HepG2 (cell line): Measurements from ENCODE around the gene CASZ1. TPM values are rescaled to one million over a fixed set of nuclear protein-coding genes. Genes with fewer than 3 reads are reported as not detected.

Experiments
- ESRRA ChIP-seq: sonication (generic); formaldehyde crosslinking; IDR thresholded peaks from 2 replicates; pipeline ENCODE4 v1.5.1; 2020; ENCODE audit warnings: mild to moderate bottlenecking, low read depth, missing genetic modification reagents
- GFI1 ChIP-seq: sonication (generic); formaldehyde crosslinking; IDR thresholded peaks from 2 replicates; pipeline ENCODE4 v1.5.0; 2020; ENCODE audit warnings: missing genetic modification reagents, mild to moderate bottlenecking, borderline replicate concordance
- NFIB ChIP-seq: sonication (generic); formaldehyde crosslinking; IDR thresholded peaks from 2 replicates; pipeline ENCODE4 v1.9.0; 2021; ENCODE audit warnings: missing genetic modification reagents, mild to moderate bottlenecking, borderline replicate concordance
- NR2C2 ChIP-seq: sonication (generic); formaldehyde crosslinking; IDR thresholded peaks from 2 replicates; pipeline ENCODE4 v1.4.0; 2020; ENCODE audit warnings: missing genetic modification reagents, mild to moderate bottlenecking, moderate library complexity, borderline replicate concordance
- RBFOX2 ChIP-seq: fragments of 200-400 bp; formaldehyde crosslinking; IDR thresholded peaks from 2 replicates; pipeline ENCODE4 v1.6.1; 2017; ENCODE audit warnings: low read depth, mild to moderate bottlenecking, low read length
- SKI ChIP-seq: fragments of 450-650 bp; IDR thresholded peaks from one replicate; pipeline ENCODE4 v1.6.1; 2018; ENCODE audit warnings: mild to moderate bottlenecking; ENCODE audit not compliant: partially characterized antibody
- SOX6 ChIP-seq, 2 experiments: fragments of 450-650 bp in 1 of 2; sonication (generic) in 1 of 2; formaldehyde crosslinking in 1 of 2; IDR thresholded peaks; 2 replicates each; pipeline versions ENCODE4 v1.4.0 to v1.6.1; 2017 to 2020; ENCODE audit warnings: antibody characterized with exemption in 1 of 2, mild to moderate bottlenecking in 1 of 2, missing genetic modification reagents in 1 of 2
- ZNF124 ChIP-seq: sonication (generic); formaldehyde crosslinking; IDR thresholded peaks from 2 replicates; pipeline ENCODE4 v1.4.0; 2020; ENCODE audit warnings: missing genetic modification reagents
- ZNF20 ChIP-seq: sonication (generic); formaldehyde crosslinking; IDR thresholded peaks from 2 replicates; pipeline ENCODE4 v1.4.0; 2020; ENCODE audit warnings: mild to moderate bottlenecking, moderate library complexity, missing genetic modification reagents
- ZNF557 ChIP-seq: sonication (generic); formaldehyde crosslinking; IDR thresholded peaks from 2 replicates; pipeline ENCODE4 v1.4.0; 2020; ENCODE audit warnings: missing genetic modification reagents
- polyA plus RNA-seq, 8 experiments: library from polyadenylated mRNA; depleted of rRNA in 3 of 8; stranded (reverse) in 7 of 8; unstranded in 1 of 8; fragments of >200 nt; fragmentation: Illumina TruSeq in 4 of 8; extraction: Trizol in 4 of 8; gene quantifications; 2 replicates each; pipeline versions ENCODE4 v1.2.1 to v1.2.3, GENCODE V29; 2011 to 2016; ENCODE audit warnings: low read depth in 4 of 8, missing spikeins in 1 of 8, mixed read lengths in 1 of 8; ENCODE audit not compliant: insufficient read depth in 1 of 8
- total RNA-seq, 5 experiments: library from RNA; depleted of rRNA; stranded (reverse); fragments of >200 nt; fragmentation: Illumina TruSeq; extraction: Trizol; gene quantifications; 2 replicates each; pipeline ENCODE4 v1.2.3, GENCODE V29; 2016; ENCODE audit warnings: low read depth in 1 of 5
- TF ChIP-seq, protein P1 (sequence below): sonication (generic); formaldehyde crosslinking; IDR thresholded peaks from 2 replicates; pipeline ENCODE4; 2020; ENCODE audit warnings: missing genetic modification reagents, mild to moderate bottlenecking, borderline replicate concordance
- TF ChIP-seq, protein P2 (sequence below): sonication (generic); formaldehyde crosslinking; IDR thresholded peaks from 2 replicates; pipeline ENCODE4 v1.5.0; 2020; ENCODE audit warnings: mild to moderate bottlenecking, missing genetic modification reagents, moderate library complexity
- TF ChIP-seq, protein P3 (sequence below): sonication (generic); formaldehyde crosslinking; IDR thresholded peaks from 2 replicates; pipeline ENCODE4 v1.4.0; 2020; ENCODE audit warnings: missing genetic modification reagents
- TF ChIP-seq, protein P4 (sequence below): sonication (generic); formaldehyde crosslinking; IDR thresholded peaks from 2 replicates; pipeline ENCODE4 v1.4.0; 2020; ENCODE audit warnings: missing genetic modification reagents
- TF ChIP-seq, protein P5 (sequence below): sonication (generic); formaldehyde crosslinking; IDR thresholded peaks from 2 replicates; pipeline ENCODE4 v1.9.0; 2022; ENCODE audit warnings: missing genetic modification reagents, mild to moderate bottlenecking, borderline replicate concordance

The CASZ1 gene
- total and polyA plus RNA-seq, 2 of the 13 experiments (the other 11 are each of a cell fraction or from before 2014, with no cell fraction given): 1.9 to 3.7 TPM

DNA sequence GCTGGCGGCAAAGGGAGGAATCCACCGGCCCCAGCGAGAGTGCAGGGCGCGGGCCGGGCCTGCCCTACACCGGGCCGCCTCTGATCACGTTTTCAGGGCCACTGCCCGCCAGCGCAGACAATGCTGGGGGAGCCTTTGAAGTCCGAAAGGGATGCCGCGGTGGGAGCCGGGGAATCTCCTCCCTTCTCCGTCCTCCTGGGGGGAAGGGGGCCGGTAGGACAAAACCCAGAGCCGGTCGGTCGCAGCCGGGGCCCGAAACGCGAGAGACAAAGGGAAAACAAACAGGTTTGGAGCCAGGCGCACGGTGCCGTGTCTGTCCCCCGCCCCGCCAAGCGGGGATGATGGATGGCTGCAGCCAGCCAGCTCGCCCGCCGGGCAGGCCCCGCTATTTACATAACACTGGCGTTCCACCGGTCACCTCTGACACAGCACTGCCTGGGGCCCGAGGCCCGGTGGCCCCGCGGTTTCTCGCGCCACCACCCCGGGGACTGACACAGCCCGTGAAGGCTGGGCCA is 92.0 kb downstream of the CASZ1 start (continued):
- TF ChIP-seq, protein P1, sequence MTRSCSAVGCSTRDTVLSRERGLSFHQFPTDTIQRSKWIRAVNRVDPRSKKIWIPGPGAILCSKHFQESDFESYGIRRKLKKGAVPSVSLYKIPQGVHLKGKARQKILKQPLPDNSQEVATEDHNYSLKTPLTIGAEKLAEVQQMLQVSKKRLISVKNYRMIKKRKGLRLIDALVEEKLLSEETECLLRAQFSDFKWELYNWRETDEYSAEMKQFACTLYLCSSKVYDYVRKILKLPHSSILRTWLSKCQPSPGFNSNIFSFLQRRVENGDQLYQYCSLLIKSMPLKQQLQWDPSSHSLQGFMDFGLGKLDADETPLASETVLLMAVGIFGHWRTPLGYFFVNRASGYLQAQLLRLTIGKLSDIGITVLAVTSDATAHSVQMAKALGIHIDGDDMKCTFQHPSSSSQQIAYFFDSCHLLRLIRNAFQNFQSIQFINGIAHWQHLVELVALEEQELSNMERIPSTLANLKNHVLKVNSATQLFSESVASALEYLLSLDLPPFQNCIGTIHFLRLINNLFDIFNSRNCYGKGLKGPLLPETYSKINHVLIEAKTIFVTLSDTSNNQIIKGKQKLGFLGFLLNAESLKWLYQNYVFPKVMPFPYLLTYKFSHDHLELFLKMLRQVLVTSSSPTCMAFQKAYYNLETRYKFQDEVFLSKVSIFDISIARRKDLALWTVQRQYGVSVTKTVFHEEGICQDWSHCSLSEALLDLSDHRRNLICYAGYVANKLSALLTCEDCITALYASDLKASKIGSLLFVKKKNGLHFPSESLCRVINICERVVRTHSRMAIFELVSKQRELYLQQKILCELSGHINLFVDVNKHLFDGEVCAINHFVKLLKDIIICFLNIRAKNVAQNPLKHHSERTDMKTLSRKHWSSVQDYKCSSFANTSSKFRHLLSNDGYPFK: no peak
- TF ChIP-seq SKI: peak; percentile 14
- TF ChIP-seq, protein P2, sequence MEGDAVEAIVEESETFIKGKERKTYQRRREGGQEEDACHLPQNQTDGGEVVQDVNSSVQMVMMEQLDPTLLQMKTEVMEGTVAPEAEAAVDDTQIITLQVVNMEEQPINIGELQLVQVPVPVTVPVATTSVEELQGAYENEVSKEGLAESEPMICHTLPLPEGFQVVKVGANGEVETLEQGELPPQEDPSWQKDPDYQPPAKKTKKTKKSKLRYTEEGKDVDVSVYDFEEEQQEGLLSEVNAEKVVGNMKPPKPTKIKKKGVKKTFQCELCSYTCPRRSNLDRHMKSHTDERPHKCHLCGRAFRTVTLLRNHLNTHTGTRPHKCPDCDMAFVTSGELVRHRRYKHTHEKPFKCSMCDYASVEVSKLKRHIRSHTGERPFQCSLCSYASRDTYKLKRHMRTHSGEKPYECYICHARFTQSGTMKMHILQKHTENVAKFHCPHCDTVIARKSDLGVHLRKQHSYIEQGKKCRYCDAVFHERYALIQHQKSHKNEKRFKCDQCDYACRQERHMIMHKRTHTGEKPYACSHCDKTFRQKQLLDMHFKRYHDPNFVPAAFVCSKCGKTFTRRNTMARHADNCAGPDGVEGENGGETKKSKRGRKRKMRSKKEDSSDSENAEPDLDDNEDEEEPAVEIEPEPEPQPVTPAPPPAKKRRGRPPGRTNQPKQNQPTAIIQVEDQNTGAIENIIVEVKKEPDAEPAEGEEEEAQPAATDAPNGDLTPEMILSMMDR (CRISPR knock-in tag): no peak
- TF ChIP-seq RBFOX2: 0 out of 2 replicates have a peak, but pooled peaks have one; percentile 24
- TF ChIP-seq GFI1: 0 out of 2 replicates have a peak, but pooled peaks have one; percentile 31
- TF ChIP-seq SOX6 (IDR thresholded peaks at IDR 0.05): no peak
- TF ChIP-seq SOX6 (CRISPR knock-in tag; IDR thresholded peaks at IDR 0.05): peak; percentile 81
- no peak for TF ChIP-seq ZNF557 (CRISPR knock-in tag)
- TF ChIP-seq ZNF20 (CRISPR knock-in tag): no peak
- TF ChIP-seq NR2C2 (CRISPR knock-in tag): no peak
- no peak for TF ChIP-seq ESRRA
- TF ChIP-seq ZNF124: no peak
- no peak for TF ChIP-seq NFIB (CRISPR knock-in tag)
- TF ChIP-seq, protein P3, sequence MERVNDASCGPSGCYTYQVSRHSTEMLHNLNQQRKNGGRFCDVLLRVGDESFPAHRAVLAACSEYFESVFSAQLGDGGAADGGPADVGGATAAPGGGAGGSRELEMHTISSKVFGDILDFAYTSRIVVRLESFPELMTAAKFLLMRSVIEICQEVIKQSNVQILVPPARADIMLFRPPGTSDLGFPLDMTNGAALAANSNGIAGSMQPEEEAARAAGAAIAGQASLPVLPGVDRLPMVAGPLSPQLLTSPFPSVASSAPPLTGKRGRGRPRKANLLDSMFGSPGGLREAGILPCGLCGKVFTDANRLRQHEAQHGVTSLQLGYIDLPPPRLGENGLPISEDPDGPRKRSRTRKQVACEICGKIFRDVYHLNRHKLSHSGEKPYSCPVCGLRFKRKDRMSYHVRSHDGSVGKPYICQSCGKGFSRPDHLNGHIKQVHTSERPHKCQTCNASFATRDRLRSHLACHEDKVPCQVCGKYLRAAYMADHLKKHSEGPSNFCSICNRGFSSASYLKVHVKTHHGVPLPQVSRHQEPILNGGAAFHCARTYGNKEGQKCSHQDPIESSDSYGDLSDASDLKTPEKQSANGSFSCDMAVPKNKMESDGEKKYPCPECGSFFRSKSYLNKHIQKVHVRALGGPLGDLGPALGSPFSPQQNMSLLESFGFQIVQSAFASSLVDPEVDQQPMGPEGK (CRISPR knock-in tag): peak; percentile 69
- TF ChIP-seq, protein P4, sequence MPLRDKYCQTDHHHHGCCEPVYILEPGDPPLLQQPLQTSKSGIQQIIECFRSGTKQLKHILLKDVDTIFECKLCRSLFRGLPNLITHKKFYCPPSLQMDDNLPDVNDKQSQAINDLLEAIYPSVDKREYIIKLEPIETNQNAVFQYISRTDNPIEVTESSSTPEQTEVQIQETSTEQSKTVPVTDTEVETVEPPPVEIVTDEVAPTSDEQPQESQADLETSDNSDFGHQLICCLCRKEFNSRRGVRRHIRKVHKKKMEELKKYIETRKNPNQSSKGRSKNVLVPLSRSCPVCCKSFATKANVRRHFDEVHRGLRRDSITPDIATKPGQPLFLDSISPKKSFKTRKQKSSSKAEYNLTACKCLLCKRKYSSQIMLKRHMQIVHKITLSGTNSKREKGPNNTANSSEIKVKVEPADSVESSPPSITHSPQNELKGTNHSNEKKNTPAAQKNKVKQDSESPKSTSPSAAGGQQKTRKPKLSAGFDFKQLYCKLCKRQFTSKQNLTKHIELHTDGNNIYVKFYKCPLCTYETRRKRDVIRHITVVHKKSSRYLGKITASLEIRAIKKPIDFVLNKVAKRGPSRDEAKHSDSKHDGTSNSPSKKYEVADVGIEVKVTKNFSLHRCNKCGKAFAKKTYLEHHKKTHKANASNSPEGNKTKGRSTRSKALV (CRISPR knock-in tag): no peak; the same call in 1 of the 2 replicates
- TF ChIP-seq, protein P5, sequence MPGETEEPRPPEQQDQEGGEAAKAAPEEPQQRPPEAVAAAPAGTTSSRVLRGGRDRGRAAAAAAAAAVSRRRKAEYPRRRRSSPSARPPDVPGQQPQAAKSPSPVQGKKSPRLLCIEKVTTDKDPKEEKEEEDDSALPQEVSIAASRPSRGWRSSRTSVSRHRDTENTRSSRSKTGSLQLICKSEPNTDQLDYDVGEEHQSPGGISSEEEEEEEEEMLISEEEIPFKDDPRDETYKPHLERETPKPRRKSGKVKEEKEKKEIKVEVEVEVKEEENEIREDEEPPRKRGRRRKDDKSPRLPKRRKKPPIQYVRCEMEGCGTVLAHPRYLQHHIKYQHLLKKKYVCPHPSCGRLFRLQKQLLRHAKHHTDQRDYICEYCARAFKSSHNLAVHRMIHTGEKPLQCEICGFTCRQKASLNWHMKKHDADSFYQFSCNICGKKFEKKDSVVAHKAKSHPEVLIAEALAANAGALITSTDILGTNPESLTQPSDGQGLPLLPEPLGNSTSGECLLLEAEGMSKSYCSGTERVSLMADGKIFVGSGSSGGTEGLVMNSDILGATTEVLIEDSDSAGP: peak; percentile 31; the same call in 1 of the 2 replicates
